Stimulated activated naive CD8-positive, alpha-beta T cell treated with anti-CD3 and anti-CD28 coated beads, Interleukin-15, amount 100 ng/mL, for 72 hours (primary cell): Measurements from ENCODE around the gene BET1L.

ENCODE experiments used
- ATAC-seq: fragments of 150-1000 bp; cut with Tn5 transposase; 2 replicates; pipeline ENCODE4 v1.10.0; 2021; ENCODE audit warnings: mild to moderate bottlenecking, moderate library complexity
- DNase-seq, 2 donors: peaks; one replicate each; pipeline ENCODE4 v3.0.0; 2021 to 2022
- H3K27ac Mint-ChIP-seq, 2 donors: one replicate each; pipeline ENCODE4 v1.8.0; 2022; ENCODE audit warnings: mild to moderate bottlenecking in 2 of 2, mixed read lengths in 2 of 2, moderate library complexity in 2 of 2
- H3K27me3 Mint-ChIP-seq: one replicate; pipeline ENCODE4 v1.8.0; 2022; ENCODE audit warnings: mixed read lengths
- H3K4me1 Mint-ChIP-seq: one replicate; pipeline ENCODE4 v1.8.0; 2022; ENCODE audit warnings: mild to moderate bottlenecking, mixed read lengths
- H3K4me3 Mint-ChIP-seq, 2 donors: one replicate each; pipeline ENCODE4 v1.8.0; 2022; ENCODE audit warnings: mild to moderate bottlenecking in 2 of 2, mixed read lengths in 2 of 2, moderate library complexity in 1 of 2
- H3K9me3 Mint-ChIP-seq, 2 donors: one replicate each; pipeline ENCODE4 v1.8.0; 2022; ENCODE audit warnings: mixed read lengths in 2 of 2

BET1L gene

GRCh38 chr11:218815-219593, 11.8 kb upstream of the BET1L start:
- ATAC-seq (no peak), DNase-seq (no peak)
- Mint-ChIP-seq H3K4me1 (peaks cover 11% of the 10 kb centered on the region), H3K4me3 (no peak overlapping the region), H3K27me3 (no peaks in the 10 kb centered on the region), H3K27ac (peak overlapping the region in 1 of 2 donors; percentile 55), H3K9me3 (no peaks in the 10 kb centered on the region)

- Mint-ChIP-seq H3K27me3 (no peaks in the 10 kb centered on the region), H3K27ac (no peak overlapping the region), H3K4me1 (peaks cover 19% of the 10 kb centered on the region), H3K9me3 (no peaks in the 10 kb centered on the region), H3K4me3 (no peak overlapping the region)
- DNase-seq (no peak), ATAC-seq (no peak)
These were observed 10.5 kb upstream of the BET1L start for GRCh38 chr11:217704-218103.

- H3K4me3 Mint-ChIP-seq: no peak overlapping the region
- no peak for ATAC-seq
- H3K27me3 Mint-ChIP-seq: no peaks in the 10 kb centered on the region
- no peak for DNase-seq
- no peak overlapping the region for H3K27ac Mint-ChIP-seq
- H3K9me3 Mint-ChIP-seq: no peaks in the 10 kb centered on the region
- H3K4me1 Mint-ChIP-seq: peaks cover 23% of the 10 kb centered on the region
These were observed 9.1 kb upstream of the BET1L start for GRCh38 chr11:216081-216974.

- Mint-ChIP-seq H3K4me1 (peaks cover 31% of the 10 kb centered on the region), H3K27ac (peak overlapping the region in 1 of 2 donors; percentile 38), H3K4me3 (no peak overlapping the region), H3K9me3 (no peaks in the 10 kb centered on the region), H3K27me3 (no peaks in the 10 kb centered on the region)
- no peak for DNase-seq
- no peak for ATAC-seq
These were observed 8.4 kb upstream of the BET1L start for GRCh38 chr11:215581-216037.

- H3K27me3 Mint-ChIP-seq: no peaks in the 10 kb centered on the region
- ATAC-seq: no peak
- peaks cover 46% of the 10 kb centered on the region for H3K4me1 Mint-ChIP-seq
- DNase-seq: no peak
- no peak overlapping the region for H3K27ac Mint-ChIP-seq
- no peak overlapping the region for H3K4me3 Mint-ChIP-seq
- no peaks in the 10 kb centered on the region for H3K9me3 Mint-ChIP-seq
These were observed 6.9 kb upstream of the BET1L start for GRCh38 chr11:214083-214482.

- H3K4me3 Mint-ChIP-seq: no peak overlapping the region
- H3K27ac Mint-ChIP-seq: peak overlapping the region in 1 of 2 donors; percentile 45
- H3K9me3 Mint-ChIP-seq: no peaks in the 10 kb centered on the region
- peaks cover 51% of the 10 kb centered on the region for H3K4me1 Mint-ChIP-seq
- H3K27me3 Mint-ChIP-seq: no peaks in the 10 kb centered on the region
- no peak for ATAC-seq
- DNase-seq: no peak
These were observed 5.9 kb upstream of the BET1L start for GRCh38 chr11:213111-213510.

GRCh38 chr11:212150-213100, 5.2 kb upstream of the BET1L start:
- H3K4me1 Mint-ChIP-seq: peaks cover 45% of the 10 kb centered on the region
- H3K4me3 Mint-ChIP-seq: no peak overlapping the region
- peak overlapping the region in 1 of 2 donors; percentile 40 for H3K27ac Mint-ChIP-seq
- ATAC-seq (no peak), DNase-seq (no peak)
- no peaks in the 10 kb centered on the region for H3K27me3 Mint-ChIP-seq
- no peaks in the 10 kb centered on the region for H3K9me3 Mint-ChIP-seq

- Mint-ChIP-seq H3K4me3 (no peak overlapping the region), H3K4me1 (peaks cover 40% of the 10 kb centered on the region), H3K27me3 (no peaks in the 10 kb centered on the region), H3K27ac (peak overlapping the region; percentile 40 to 80), H3K9me3 (no peaks in the 10 kb centered on the region)
- DNase-seq (no peak), ATAC-seq (no peak)
These were observed 4.5 kb upstream of the BET1L start for GRCh38 chr11:211741-212140.

- Mint-ChIP-seq H3K27ac (peak overlapping the region in 1 of 2 donors; percentile 80), H3K4me1 (peaks cover 41% of the 10 kb centered on the region), H3K4me3 (no peak overlapping the region), H3K9me3 (no peaks in the 10 kb centered on the region), H3K27me3 (no peaks in the 10 kb centered on the region)
- DNase-seq (no peak), ATAC-seq (no peak)
These were observed 4.1 kb upstream of the BET1L start for GRCh38 chr11:211295-211694.

GRCh38 chr11:210803-211180, 3.6 kb upstream of the BET1L start:
- H3K4me1 Mint-ChIP-seq: peaks cover 46% of the 10 kb centered on the region
- peak overlapping the region in 1 of 2 donors; percentile 25 for H3K27ac Mint-ChIP-seq
- no peaks in the 10 kb centered on the region for H3K27me3 Mint-ChIP-seq
- H3K4me3 Mint-ChIP-seq: peak overlapping the region; percentile 26 to 91
- DNase-seq (no peak), ATAC-seq (no peak)
- no peaks in the 10 kb centered on the region for H3K9me3 Mint-ChIP-seq

GRCh38 chr11:210122-210802, 3.1 kb upstream of the BET1L start:
- Mint-ChIP-seq H3K27ac (peak overlapping the region; percentile 52 to 71), H3K9me3 (no peaks in the 10 kb centered on the region), H3K4me1 (peaks cover 51% of the 10 kb centered on the region), H3K4me3 (peak overlapping the region; percentile 91 to 94), H3K27me3 (no peaks in the 10 kb centered on the region)
- DNase-seq (no peak), ATAC-seq (no peak)

- Mint-ChIP-seq H3K27me3 (no peaks in the 10 kb centered on the region), H3K4me1 (peaks cover 59% of the 10 kb centered on the region), H3K27ac (peak overlapping the region; percentile 94 to 95), H3K9me3 (no peaks in the 10 kb centered on the region), H3K4me3 (peak overlapping the region; percentile 91 to 94)
- DNase-seq (no peak), ATAC-seq (no peak)
These were observed 2.3 kb upstream of the BET1L start for GRCh38 chr11:209275-210121.

GRCh38 chr11:208917-209260, 1.7 kb upstream of the BET1L start:
- H3K27me3 Mint-ChIP-seq: no peaks in the 10 kb centered on the region
- peak; percentile 10 for ATAC-seq
- H3K4me1 Mint-ChIP-seq: peaks cover 65% of the 10 kb centered on the region

More at GRCh38 chr11:208917-209260, 1.7 kb upstream of the BET1L start:
- no peak for DNase-seq
- Mint-ChIP-seq H3K4me3 (peak overlapping the region; percentile 91 to 94), H3K9me3 (no peaks in the 10 kb centered on the region), H3K27ac (peak overlapping the region; percentile 94 to 95)
